ENCODE measurements around the gene SLC24A4. TPM values are rescaled to one million over a fixed set of nuclear protein-coding genes. Genes with fewer than 3 reads are reported as not detected.

SLC24A4 gene
- total RNA-seq, 1 donor from 2014 or later, result not detected

- no peak for DNase-seq
- Mint-ChIP-seq H3K4me1 (no peaks in the 10 kb centered on the region), H3K4me3 (no peak overlapping the region), H3K36me3 (ENCODE audit: low read depth) (no peaks in the 10 kb centered on the region), H3K9me3 (no peaks in the 10 kb centered on the region), H3K27me3 (peaks cover 2% of the 10 kb centered on the region), H3K27ac (no peak overlapping the region)
- intact Hi-C loops (cut with micrococcal nuclease), result no loop called here
Observed at GRCh38 chr14:92449404-92450181, 126.6 kb downstream of the SLC24A4 start.

DNA sequence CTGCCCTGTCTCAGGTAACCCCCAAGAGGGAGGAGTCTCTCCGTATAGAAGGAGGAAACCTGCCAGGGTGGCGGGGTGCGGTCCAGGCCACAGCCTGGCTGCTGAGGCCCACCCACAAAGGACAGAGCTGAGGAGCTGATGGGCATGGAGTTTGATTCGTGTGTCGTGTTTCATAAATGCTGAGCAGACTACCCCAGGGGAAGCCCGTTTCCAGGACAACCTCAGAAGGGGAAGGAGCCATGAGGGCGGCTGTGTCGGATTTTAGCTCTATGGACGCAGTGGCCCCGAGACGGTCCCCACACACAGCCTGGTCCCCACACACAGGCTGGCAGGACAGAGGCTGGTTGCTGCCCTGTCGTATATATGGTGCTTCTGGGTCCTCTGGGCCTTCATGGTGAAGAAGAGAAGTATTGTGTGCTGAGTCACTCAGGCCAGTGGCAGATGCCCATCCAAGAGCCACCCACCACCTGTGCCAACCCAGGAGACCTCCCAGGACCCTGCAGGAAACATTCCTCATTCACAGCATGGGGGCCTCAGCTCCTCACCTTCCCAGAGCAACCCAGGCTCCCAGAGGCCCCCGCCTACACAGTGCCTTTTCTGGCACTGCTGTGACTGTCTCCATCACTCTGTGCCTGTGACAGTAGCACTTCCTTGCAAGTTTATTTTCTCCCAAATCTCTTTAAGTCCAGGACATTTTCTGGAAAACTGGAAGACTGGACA is 127.5 kb downstream of the SLC24A4 start:
- no peak for DNase-seq
- peaks cover 2% of the 10 kb centered on the region for H3K27me3 Mint-ChIP-seq
- intact Hi-C loops (cut with micrococcal nuclease), result no loop called here
- no peaks in the 10 kb centered on the region for H3K4me1 Mint-ChIP-seq
- no peaks in the 10 kb centered on the region for H3K36me3 Mint-ChIP-seq (ENCODE audit: low read depth)
- no peak overlapping the region for H3K27ac Mint-ChIP-seq
- H3K4me3 Mint-ChIP-seq, result no peak overlapping the region
- H3K9me3 Mint-ChIP-seq, result no peaks in the 10 kb centered on the region

DNA sequence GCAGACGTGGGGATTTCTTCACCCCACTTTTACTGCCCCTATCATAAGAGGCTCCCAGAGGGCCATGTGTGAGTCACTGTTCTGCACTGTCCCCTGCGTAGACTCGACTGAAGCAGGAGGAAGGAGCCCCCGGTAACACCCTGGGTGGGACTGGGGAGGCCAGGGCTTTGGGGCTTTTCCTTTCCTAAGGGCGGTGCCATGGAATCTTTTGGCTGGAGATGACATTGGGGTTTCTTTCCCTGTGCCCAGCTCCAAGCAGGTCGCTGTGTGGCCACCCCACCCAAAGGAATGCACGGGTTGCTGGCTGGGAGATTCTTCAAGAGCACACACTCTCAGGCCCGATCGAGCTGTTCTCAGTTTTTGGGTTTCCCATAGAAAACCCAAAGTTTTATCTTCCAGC is 128.3 kb downstream of the SLC24A4 start:
- Mint-ChIP-seq H3K9me3 (no peaks in the 10 kb centered on the region), H3K36me3 (ENCODE audit: low read depth) (no peaks in the 10 kb centered on the region), H3K4me1 (no peaks in the 10 kb centered on the region), H3K4me3 (no peak overlapping the region), H3K27ac (no peak overlapping the region), H3K27me3 (peaks cover 2% of the 10 kb centered on the region)
- intact Hi-C loops (cut with micrococcal nuclease), result no loop called here
- no peak for DNase-seq

DNA sequence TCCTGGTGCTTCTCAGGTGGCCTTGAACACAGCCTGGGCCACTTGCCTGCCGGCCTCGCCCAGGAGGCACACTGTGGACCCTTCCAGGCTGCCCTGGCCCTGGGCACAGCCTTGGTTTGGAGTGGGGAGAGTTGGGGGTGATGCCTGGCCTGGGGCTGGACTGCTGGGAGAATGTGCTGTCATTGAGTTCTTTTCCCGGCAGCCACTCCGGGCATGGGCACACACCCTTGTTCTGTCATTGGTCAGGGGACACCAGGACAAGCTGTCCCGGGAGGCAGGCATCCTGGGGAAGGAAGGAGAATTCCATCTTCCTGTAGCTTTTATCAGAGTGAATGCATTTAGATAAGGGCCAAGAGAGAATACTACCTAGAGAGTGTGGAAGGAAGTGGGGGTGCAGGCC is 128.8 kb downstream of the SLC24A4 start:
- no peaks in the 10 kb centered on the region for H3K9me3 Mint-ChIP-seq
- H3K27me3 Mint-ChIP-seq, result peaks cover 2% of the 10 kb centered on the region
- H3K4me3 Mint-ChIP-seq, result no peak overlapping the region
- H3K4me1 Mint-ChIP-seq, result no peaks in the 10 kb centered on the region
- no peak overlapping the region for H3K27ac Mint-ChIP-seq
- intact Hi-C loops (cut with micrococcal nuclease), result no loop called here
- H3K36me3 Mint-ChIP-seq (ENCODE audit: low read depth), result no peaks in the 10 kb centered on the region
- no peak for DNase-seq

DNA sequence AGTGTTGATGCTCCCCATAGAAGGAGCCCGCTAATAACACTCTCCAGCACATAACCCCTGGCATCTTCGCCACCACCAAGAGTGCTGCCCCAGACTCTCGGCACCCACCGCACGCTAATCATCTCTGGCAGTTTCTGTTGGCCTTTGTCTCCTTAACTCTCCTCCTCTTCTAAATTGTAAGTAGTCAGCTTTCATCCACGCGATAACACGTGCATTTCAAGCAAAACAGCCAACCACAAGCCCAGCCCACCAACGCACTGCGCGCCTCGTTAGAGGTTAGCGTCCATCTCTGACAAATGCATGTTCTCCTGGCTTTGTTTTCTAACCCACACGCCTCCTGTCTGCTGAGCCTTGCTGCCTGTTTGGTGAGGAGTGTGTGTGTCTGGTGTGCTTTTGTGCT is 129.5 kb downstream of the SLC24A4 start:
- intact Hi-C loops (cut with micrococcal nuclease), result no loop called here
- Mint-ChIP-seq H3K4me1 (no peaks in the 10 kb centered on the region), H3K4me3 (no peak overlapping the region)

DNA sequence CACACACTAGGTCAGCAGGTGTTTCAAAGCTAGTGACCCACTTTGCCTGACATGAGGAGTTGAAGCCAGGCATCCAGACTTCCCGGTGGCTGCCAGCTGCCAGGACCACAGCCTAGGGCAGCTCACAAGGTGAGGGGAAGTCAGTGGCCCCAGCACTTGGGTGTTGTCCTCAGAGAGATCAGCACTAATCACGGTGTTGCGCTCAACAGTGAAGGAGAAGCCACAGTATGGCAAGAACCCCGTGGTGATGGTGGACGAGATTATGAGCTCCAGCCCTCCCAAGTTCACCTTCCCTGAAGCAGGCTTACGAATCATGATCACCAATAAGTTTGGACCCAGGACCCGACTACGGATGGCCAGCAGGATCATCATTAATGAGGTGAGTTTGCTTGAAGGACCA is 130.7 kb downstream of the SLC24A4 start:
- intact Hi-C loops (cut with micrococcal nuclease), result no loop called here
- Mint-ChIP-seq H3K4me1 (no peaks in the 10 kb centered on the region), H3K4me3 (no peak overlapping the region), H3K36me3 (ENCODE audit: low read depth) (no peaks in the 10 kb centered on the region), H3K27me3 (no peaks in the 10 kb centered on the region), H3K27ac (no peak overlapping the region), H3K9me3 (no peaks in the 10 kb centered on the region)
- no peak for DNase-seq

More for the DNA sequence above, 129.5 kb downstream of the SLC24A4 start:
- H3K36me3 Mint-ChIP-seq (ENCODE audit: low read depth), result no peaks in the 10 kb centered on the region
- no peak for DNase-seq
- H3K9me3 Mint-ChIP-seq, result no peaks in the 10 kb centered on the region
- H3K27ac Mint-ChIP-seq, result no peak overlapping the region
- peaks cover 2% of the 10 kb centered on the region for H3K27me3 Mint-ChIP-seq

GRCh38 chr14:92455231-92455630 is 132.3 kb downstream of the SLC24A4 start:
- intact Hi-C loops (cut with micrococcal nuclease), result no loop called here
- Mint-ChIP-seq H3K27me3 (no peaks in the 10 kb centered on the region), H3K36me3 (ENCODE audit: low read depth) (no peaks in the 10 kb centered on the region), H3K9me3 (no peaks in the 10 kb centered on the region), H3K27ac (no peak overlapping the region), H3K4me3 (no peak overlapping the region), H3K4me1 (peaks cover 2% of the 10 kb centered on the region)
- DNase-seq, result no peak

DNA sequence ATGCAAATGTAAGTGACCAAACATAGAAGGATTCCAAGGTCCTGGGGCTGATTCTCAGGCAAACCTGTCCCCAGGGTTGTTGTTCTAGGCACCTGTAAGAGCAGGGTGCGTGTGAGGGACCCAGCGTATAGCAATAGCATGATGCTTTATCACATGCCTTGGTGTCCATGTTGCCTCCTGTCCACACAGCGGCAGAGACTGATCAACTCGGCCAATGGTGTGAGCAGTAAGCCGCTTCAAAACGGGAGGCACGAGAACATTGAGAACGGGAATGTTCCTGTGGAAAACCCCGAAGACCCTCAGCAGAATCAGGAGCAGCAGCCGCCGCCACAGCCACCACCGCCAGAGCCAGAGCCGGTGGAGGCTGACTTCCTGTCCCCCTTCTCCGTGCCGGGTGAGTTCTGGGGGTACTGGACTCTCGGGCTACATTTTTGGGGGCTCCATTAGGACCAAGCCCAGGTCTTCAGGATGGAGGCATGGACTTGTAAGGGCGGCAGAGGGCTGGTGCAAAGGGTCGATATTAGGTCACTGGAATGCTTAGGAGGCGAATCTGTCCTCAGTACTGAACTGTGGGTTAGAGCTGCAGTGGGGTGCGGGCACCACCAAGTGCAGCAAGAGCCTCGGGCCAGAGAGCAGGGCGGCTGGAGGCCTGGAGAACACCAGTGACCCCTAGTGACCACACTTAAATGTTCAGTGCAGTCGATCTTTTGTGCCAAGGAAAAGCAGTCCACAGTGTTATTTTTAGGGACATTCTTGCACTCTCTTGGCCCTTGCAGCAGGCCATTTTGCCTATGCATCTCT is 133.4 kb downstream of the SLC24A4 start:
- no peak for DNase-seq
- Mint-ChIP-seq H3K27ac (no peak overlapping the region), H3K4me3 (no peak overlapping the region), H3K36me3 (ENCODE audit: low read depth) (no peaks in the 10 kb centered on the region), H3K9me3 (no peaks in the 10 kb centered on the region), H3K27me3 (no peaks in the 10 kb centered on the region), H3K4me1 (peaks cover 4% of the 10 kb centered on the region)
- intact Hi-C loops (cut with micrococcal nuclease), result no loop called here

DNA sequence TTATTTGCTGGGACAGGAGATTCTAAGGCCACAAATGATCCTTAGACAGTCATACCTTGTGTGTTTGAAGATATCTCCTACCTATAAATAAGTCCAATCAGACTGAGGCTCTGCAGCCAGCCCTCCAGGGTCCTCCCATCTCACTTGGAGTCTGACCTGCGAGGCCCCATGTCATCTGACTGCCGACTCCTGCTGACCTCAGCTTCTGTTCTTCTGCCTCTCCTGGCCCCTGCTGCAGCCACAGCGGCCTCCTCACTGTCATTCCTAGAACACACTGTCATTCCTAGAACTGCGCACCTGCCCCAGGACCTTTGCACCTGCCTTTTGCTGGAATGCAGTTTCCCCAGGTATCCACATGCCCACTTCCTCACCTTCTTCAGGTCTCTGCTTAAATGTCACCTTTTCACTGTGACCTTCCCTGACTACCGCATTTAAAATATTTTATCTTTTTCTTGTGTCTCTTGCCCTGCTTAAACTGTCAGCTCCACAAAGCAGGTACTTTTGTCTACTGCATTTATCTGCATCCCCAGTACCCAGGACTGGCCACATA is 134.1 kb downstream of the SLC24A4 start:
- DNase-seq, result no peak
- peaks cover 8% of the 10 kb centered on the region for H3K4me1 Mint-ChIP-seq
- H3K27ac Mint-ChIP-seq, result no peak overlapping the region
- H3K9me3 Mint-ChIP-seq, result no peaks in the 10 kb centered on the region
- no peak overlapping the region for H3K4me3 Mint-ChIP-seq
- H3K27me3 Mint-ChIP-seq, result no peaks in the 10 kb centered on the region
- intact Hi-C loops (cut with micrococcal nuclease), result no loop called here
- no peaks in the 10 kb centered on the region for H3K36me3 Mint-ChIP-seq (ENCODE audit: low read depth)

DNA sequence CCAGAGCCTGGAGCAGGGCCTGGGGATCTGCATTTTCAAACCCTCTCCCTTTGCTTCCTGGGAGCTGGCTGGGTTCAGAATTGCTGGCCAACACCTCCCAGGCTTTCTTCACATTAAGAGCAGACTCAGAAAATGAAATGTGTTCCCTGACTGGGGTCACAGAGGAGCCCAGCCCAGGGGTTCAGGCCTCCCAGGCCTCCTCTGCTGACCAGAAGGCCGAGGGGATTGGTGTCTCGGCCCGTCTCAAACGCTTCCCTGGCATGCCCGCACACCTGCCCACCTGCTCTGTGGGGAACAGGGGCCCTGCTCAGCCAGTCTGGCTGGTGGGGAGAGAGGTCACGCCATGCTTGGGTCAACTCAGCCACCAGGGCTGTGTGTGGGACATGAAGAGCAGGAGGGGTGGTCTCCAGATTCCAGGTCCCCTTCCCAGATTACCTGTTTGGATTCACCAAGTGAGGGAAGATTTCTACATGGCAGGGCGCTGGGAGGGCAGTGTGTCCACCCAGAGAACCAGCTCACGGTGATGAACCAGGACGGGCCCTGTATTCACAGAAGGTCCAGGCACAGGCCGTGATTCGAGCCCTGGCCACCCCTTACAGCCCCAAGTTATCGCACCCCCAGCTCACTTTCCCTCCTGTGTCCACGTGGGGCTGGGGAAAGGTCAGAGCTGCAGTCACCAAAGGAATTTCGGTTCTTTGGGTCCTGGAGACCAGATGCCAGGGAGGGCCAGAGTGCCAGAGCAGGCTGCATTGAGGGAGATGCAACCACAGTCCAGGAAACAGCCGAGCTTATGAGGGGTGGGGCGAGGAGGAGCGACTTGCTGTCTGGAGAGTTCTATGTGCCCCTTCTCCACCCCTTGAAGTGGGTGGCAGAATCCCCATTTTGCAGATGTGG is 135.4 kb downstream of the SLC24A4 start:
- DNase-seq, result no peak
- Mint-ChIP-seq H3K4me3 (no peak overlapping the region), H3K9me3 (no peaks in the 10 kb centered on the region), H3K27me3 (peaks cover 3% of the 10 kb centered on the region), H3K4me1 (peaks cover 13% of the 10 kb centered on the region), H3K36me3 (ENCODE audit: low read depth) (no peaks in the 10 kb centered on the region), H3K27ac (no peak overlapping the region)
- intact Hi-C loops (cut with micrococcal nuclease), result no loop called here

GRCh38 chr14:92459030-92459949 is 136.3 kb downstream of the SLC24A4 start:
- H3K27me3 Mint-ChIP-seq, result peaks cover 3% of the 10 kb centered on the region
- intact Hi-C loops (cut with micrococcal nuclease), result no loop called here
- H3K36me3 Mint-ChIP-seq (ENCODE audit: low read depth), result no peaks in the 10 kb centered on the region
- no peaks in the 10 kb centered on the region for H3K9me3 Mint-ChIP-seq
- H3K27ac Mint-ChIP-seq, result no peak overlapping the region
- peaks cover 13% of the 10 kb centered on the region for H3K4me1 Mint-ChIP-seq
- no peak for DNase-seq
- H3K4me3 Mint-ChIP-seq, result no peak overlapping the region

- peaks cover 13% of the 10 kb centered on the region for H3K4me1 Mint-ChIP-seq
- no peaks in the 10 kb centered on the region for H3K9me3 Mint-ChIP-seq
- intact Hi-C loops (cut with micrococcal nuclease), result loop anchor here (5.0 kb wide), 1 partner anchor 217 kb away; no protein-coding TSS in a partner anchor
Observed at GRCh38 chr14:92459950-92460421, 137.0 kb downstream of the SLC24A4 start.

More at GRCh38 chr14:92459950-92460421, 137.0 kb downstream of the SLC24A4 start:
- Mint-ChIP-seq H3K4me3 (no peak overlapping the region), H3K27ac (no peak overlapping the region), H3K27me3 (peaks cover 3% of the 10 kb centered on the region), H3K36me3 (ENCODE audit: low read depth) (no peaks in the 10 kb centered on the region)
- no peak for DNase-seq

Data from activated CD4-positive, alpha-beta T cell treated with anti-CD3 and anti-CD28 coated beads, Interleukin-2, amount 10 ng/mL, durations not matched to agents 24 days and 14 days (primary cell).